HG02588 (cell line): ENCODE data around the gene MAPK1.
A peak's percentile ranks its signal among the peaks of the same experiment; 100 is the strongest.
"Not testable (repeated sequence)": the region's sequence is repeated elsewhere in the genome, so short reads cannot be mapped to it uniquely, and the experiment has no call there.

ENCODE experiments used
- ATAC-seq: cut with Tn5 transposase; IDR thresholded peaks from one replicate; pipeline ENCODE4 v1.9.1; 2021; ENCODE audit warnings: mild to moderate bottlenecking, moderate library complexity; ENCODE audit not compliant: unreplicated experiment

Gene MAPK1

GRCh38 chr22:21759646-21760376 is 107.6 kb downstream of the MAPK1 start:
- ATAC-seq = no peak

DNA sequence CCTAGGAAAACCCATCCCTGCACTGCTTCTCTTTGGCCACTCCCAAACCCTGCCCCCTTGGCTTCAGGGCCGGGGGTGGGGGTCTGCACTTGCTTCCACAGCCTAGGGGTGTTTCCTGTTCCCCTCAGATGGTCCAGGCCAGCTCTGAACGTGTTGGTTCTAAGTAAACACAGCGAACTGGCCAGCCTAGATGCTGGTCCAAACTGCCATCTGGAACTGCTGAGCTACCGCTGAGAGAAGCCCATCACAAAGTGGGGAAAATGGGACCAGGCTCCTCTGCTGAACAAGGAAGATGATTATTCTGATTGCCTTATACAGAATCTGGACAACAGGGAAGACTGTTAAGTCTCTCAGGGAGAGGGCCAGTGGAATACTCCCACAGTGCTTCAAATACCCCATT is 108.4 kb downstream of the MAPK1 start:
- ATAC-seq = no peak

GRCh38 chr22:21758091-21758864 is 109.2 kb downstream of the MAPK1 start:
- ATAC-seq = no peak

- no peak for ATAC-seq
Measured at GRCh38 chr22:21755851-21756284, 111.6 kb downstream of the MAPK1 start.

DNA sequence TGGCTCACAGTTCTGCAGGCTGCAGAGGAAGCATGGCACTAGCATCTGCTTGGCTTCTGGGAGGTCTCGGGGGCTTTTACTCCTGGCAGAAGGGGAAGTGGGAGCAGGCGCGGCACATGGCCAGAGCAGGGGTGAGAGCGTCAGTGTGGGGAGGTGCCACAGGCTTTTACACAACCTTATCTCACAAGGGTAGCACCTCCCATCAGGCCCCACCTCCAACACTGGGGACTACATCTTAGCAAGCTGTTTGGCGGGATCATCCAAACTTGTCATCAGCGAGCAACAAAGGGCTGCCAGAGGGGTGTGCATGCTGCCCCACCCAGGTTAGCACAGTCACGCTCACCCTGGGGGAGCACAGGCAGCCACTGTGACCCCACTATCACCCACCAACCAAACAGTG is 112.9 kb downstream of the MAPK1 start:
- ATAC-seq = no peak

DNA sequence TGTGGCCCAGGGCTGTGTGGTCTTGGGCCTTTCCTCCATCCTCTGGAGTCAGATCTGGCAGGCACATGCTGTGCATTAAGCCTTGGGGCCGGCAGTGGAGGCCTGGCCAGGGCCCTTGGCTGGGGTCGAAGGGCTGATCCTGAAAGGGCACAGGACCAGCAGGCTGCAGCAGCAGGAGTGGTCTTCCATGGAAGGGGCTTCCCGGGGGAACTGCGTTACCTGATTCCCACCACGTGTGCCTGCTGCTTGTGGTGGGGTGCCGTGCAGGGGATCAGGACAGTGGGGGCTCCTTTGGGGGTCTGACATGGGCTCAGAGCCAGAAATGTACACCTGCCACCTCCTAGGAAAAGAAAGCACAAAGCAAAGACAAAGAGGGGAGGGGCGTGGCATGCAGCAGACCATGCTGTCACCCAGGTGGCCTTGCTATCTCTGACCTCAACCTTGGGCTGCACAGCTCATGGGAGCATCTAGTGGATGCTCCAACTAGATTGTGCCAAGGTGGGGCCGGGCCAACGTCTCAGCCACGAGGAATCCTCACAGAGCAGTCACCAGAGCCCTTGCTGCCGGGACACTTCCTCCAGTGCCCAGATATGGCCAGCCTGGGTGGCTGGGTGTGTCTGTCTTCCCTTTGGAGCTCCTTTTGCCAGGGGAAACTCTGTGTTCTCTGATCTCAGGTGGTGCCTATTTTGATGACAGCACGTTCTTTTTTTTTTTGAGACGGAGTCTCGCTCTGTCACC is 113.9 kb downstream of the MAPK1 start:
- ATAC-seq = no peak

GRCh38 chr22:21752276-21752675 is 115.2 kb downstream of the MAPK1 start:
- no peak for ATAC-seq

DNA sequence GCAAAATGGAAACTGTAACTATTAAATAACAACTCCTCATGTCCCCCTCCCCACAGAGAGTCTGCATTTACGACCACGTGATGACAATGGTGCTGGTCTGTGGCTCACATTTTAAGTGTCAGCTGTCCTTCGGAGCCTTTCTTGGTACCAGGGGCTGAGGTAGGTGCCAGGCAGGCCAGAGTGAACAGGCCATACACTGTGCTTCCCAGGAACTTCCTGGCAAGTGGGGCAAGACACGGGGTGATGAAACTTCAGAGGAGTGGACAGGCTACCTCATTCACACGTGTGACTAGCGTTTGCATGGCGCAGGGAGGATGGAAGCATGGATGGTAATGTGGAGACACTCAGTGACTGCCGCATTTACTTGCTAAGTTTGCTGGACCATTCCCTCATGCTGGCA is 121.5 kb downstream of the MAPK1 start:
- ATAC-seq = no peak

DNA sequence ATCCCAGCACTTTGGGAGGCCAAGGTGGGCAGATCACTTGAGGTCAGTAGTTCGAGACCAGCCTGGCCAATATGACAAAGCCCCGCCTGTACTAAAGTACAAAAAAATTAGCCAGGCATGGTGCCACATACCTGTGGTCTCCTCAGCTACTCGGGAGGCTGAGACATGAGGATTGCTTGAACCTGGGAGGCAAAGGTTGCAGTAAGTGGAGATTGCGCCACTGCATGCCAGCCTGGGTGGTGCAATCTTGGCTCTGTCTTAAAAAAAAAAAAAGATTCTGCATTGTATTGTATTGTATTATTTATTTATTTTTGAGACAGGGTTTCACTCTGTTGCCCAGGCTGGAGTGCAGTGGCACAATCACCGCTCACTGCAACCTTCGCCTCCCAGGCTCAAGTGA is 122.5 kb downstream of the MAPK1 start:
- ATAC-seq = not testable (repeated sequence)

- ATAC-seq = no peak
Measured at GRCh38 chr22:21741790-21742189, 125.7 kb downstream of the MAPK1 start.

DNA sequence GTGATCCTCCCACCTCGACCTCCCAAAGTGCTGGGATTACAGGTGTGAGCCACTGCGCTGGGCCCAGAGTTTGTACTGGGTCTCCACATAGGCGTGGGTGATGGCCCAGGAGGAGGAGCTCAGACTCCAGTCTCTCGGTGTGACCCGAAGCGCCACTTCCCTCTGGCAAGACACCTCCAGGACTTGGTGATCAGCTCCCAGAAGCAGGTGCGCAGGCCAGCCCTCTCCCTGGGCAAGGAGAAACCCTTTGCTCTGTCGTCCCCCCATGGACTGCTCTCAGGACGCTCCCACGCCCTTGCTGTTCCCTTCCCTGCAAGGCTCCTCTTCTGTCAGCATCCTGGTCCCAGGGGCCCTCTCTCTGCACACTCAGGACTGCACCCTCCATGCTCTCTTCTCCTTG is 126.4 kb downstream of the MAPK1 start:
- ATAC-seq = no peak

GRCh38 chr22:21739828-21740377 is 127.5 kb downstream of the MAPK1 start:
- no peak for ATAC-seq

DNA sequence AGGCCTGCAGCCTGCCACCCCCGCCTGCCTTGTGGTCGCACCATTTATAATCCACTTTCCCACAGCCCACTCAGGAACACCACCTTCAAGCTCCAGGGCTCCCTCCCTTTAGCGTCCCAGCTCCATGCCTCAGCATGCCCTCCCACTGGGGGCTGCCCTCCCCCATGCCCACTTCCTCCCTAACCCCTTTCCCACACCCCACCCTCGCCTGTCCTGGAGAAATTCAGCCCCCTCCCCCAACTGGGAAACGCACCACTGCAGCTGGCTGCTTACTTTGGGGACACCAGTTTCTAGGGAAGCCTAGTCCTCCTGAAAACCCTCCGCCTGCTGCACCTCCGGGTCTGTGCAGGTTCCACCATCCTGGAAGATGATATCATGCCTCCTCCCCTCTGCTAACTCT is 128.5 kb downstream of the MAPK1 start:
- ATAC-seq = no peak

DNA sequence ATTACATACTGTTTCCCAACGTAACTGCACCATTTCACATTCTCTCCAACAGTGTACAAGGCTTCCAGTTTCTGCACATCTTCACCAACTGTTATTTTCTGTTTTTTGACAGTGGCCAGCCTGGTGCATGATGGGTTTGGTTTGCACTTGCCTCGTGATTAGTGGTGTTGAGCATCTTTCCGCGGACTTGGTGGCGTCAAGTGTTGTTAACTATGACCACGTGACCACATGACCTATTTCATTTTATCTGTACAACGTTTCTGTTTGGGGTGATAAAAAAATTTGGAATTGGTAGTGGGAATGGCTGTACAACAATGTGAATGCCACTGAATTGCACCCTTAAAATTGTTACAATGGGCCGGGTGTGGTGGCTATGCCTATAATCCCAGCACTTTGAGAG is 129.4 kb downstream of the MAPK1 start:
- no peak for ATAC-seq

GRCh38 chr22:21736948-21737347 is 130.5 kb downstream of the MAPK1 start:
- no peak for ATAC-seq

- no peak for ATAC-seq
Measured at GRCh38 chr22:21736084-21736642, 131.3 kb downstream of the MAPK1 start.

- peak; percentile 80 for ATAC-seq
Measured at GRCh38 chr22:21735200-21736083, 132.0 kb downstream of the MAPK1 start, which contains the start of gene YPEL1. Gene YPEL1, minus strand, starts transcription at chr22:21735794. Its CDS starts 25,050 bp downstream, at chr22:21710744.

DNA sequence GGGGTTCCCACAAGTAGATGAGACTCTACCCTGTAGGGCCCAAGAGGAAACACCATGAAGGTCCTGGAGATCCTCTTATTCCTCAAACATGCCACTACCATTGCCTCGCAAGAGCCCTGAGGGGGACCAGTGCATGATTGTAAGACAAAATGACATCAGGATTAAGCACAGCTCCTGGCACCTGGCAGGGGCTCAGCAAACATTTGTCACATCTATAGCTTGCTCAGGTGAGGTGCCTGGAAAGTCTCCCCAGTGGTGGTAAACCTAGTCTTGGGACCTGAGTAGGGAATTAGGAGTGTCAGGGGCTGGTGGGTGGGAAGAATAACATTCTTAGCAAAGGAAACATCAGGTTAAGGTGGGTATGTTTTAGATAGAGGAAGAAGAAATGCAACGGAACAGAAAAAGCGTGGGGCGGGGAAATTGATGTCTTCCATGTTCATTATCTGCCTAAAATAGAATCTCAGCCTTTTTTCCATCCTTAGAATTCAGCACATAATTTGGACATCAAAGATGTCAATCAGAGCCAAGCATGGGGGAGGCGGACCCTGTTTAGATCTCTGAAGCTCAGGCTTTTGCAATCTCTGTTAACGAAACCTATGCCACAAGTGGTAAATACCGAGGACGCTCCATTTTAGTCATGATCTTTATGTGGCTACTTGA is 132.8 kb downstream of the MAPK1 start:
- no peak for ATAC-seq

DNA sequence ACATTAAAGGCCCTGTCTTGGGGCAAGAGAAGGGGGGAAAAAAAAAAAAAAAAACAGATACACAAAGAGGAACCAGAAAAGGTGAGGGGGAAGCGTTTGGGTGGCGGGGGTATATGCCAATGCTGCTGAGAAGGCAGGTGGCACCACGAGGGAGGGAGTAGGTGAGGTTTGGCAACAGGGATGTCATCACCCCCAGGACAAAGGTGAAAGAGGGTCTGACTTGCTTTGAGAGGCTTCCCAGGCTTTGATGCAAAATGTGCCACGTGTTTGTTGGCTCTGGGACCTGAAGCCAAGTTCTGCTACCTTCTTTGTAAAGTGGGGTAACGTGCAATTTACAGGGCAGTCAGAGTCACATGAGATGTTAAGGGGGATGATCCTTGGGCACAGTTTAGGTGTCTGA is 135.9 kb downstream of the MAPK1 start:
- no peak for ATAC-seq
